GM18909 (cell line): ENCODE measurements around the gene SGMS2.

Experiments
- ATAC-seq: cut with Tn5 transposase; IDR thresholded peaks from one replicate; pipeline ENCODE4 v1.9.1; 2021; ENCODE audit warnings: mild to moderate bottlenecking; ENCODE audit not compliant: unreplicated experiment, poor library complexity

The SGMS2 gene

DNA sequence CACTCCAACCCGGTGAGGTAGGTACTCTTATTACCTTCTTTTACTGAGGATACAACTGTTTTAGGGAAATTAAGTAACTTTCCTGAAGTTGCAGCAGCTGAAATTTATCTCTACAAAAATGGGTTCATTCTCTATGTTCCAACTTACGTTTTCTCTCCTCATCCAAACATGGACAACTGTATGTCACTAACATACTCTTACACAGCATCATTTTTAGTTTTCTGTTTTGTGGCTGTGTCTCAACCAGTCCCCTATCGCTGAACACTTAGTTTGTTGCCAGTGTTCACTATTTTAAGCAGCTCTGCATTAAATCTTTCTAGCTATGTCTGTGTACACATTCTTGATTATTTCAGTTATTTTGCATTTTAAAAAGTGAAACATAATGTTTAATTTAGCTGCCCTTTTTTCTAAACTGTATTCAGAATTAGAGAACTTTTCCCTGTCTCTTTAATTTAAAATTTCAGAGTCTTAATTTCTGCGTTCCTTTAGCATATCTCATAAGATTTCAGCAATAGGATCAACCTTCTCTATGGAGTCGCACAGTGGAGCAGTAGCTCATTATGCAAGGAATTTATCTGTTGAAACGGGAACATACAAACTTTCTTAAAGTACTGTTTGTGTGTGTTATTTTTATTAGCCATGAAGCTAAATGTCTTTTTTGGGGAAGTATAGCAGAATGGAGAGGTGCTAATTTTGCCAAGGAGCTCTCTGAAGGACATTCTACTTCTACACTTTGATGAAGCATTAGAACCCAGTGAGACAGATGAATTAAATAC lies 3.8 kb downstream of the SGMS2 start:
- no peak for ATAC-seq

DNA sequence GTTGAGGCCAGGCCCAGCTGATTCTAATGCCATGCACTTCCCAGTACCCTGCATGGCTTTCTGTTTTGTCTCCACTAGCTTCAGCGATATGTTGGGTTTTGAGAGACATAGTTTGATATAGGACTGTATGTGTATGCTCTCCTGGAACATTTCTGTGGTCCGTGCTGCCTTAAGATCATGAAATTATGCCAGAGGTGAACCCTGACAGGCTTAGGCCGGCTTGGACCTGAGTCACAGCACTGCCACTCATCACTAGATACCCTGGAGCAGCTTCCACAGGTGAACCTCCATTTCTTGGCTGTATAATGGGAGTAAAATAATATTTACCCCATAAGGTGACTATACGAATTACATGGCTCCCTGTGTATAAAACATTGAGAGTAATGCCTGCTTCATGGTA lies 6.4 kb downstream of the SGMS2 start:
- ATAC-seq = no peak

DNA sequence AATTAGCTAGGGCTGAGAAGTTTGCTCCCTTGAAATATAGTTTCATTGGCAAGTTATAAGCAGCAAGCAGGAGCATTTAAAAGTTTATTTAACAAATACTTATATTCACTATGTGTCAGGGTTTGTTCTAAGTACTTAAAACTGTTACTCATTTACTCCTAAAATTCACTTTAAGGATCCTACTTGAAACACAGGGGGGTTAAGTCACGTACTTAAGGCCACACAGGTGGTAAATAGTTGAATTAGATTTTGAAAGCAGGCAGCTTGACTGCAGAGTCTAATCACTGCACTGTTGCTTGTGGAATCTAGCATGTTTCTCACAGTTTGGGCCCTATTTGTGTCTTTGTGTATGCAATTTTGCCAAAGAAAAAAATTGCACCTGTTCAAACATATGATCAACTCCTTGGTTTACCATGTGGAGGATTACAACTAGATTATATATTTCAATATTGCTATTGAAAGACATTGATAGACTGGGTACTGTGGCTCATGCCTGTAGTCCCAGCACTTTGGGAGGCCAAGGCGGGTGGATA lies 7.6 kb downstream of the SGMS2 start:
- no peak for ATAC-seq

DNA sequence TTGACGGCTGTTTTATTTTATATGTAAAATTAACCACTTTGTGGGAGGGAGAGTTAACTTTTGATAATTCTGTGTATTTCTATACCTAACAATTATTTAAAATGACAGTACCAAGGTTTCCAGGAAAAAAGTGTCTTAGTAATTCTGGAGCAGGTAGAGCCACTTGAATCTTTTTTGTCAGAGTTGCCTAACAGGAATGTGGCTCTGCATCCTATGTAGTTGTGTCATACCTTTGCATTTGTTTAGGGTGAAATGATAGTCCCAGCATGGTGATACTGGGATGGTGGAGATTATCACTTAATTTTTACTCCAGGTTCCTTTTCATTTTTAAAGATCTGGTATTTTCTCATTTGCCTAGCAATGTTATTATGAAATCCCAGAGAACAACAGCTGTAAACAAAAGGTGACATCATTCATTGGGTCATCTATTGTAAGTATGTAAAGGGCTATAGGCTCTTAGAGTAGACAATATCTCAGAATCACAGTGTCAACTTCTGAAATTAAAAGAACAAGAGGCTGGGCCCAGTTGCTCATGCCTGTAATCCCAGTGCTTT lies 9.6 kb downstream of the SGMS2 start:
- ATAC-seq = no peak

DNA sequence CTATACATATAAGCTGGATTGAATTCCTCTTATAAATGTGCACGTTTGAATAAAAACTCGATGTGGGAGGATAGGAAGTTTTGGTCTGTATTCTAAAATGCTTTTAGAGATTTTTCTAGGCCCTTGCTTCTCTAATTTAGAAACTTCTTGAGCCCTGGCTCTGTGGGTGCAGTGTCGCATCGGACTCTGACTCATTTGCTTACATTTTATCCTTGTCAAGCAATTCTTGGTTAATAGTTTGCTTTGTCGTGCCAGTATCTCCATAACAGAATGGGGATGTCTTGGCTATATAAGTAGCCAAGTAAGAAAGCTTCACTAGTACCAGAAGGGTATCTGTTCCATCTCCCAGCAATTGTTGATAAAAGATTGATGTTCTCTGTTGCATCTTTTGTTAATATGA lies 10.7 kb downstream of the SGMS2 start:
- ATAC-seq = no peak

DNA sequence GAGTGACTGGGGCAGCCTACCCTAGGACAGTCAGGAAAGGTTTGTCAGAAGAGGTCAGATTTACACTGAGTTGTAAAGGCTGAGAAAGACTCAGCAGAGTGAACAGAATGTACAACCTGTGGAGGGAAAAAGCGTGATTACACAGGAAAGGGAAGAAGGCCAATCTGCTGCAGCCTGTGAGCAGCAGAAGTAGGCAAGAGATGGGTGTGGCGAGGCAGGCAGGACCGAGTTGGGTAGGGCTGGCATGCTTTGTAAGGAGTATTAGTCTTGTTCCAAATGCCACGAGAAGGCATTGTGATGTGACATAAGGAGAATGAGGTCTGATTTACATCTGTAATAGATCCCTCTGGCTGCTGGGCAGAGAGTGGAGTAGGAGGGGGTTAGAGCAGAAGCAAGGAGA lies 12.6 kb downstream of the SGMS2 start:
- no peak for ATAC-seq

DNA sequence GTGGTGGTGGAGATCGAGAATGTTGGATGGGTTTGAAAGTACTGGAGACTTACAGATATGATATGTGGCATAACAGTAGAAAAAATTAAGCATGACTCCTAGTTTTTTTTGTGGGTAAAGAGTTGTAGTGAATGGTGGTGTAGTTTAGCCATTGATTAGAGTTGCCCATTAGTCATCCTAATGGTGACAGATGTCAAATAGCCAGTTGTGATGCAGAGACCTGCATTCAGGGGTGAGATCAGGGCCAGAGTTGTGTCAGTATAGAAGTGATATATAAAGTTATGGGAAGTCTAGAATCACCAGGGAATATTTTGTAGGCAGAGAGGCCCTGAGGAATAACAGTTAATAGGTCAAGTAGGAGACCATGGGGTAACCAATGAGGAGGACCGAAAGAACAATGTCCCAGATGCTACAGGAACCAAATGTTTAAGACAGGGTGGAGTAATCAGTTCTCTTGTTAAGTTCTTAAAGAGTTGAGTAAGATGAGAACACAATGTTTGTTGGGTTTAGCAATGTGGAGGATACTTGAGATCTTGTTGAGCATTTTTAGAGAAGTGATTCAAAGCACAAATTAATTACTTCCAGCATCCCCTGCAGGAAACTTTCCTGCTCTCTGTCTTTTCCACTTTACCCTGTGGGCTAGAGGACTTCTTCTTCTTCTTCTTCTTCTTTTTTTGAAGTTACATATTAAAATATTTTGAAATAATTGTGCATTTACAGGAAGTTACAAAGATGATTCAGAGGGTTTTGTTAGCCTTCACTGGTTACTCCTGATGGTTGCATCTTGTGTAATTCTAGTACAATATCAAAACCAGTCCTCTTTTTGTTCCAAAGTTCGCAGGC lies 13.3 kb downstream of the SGMS2 start:
- ATAC-seq = no peak

DNA sequence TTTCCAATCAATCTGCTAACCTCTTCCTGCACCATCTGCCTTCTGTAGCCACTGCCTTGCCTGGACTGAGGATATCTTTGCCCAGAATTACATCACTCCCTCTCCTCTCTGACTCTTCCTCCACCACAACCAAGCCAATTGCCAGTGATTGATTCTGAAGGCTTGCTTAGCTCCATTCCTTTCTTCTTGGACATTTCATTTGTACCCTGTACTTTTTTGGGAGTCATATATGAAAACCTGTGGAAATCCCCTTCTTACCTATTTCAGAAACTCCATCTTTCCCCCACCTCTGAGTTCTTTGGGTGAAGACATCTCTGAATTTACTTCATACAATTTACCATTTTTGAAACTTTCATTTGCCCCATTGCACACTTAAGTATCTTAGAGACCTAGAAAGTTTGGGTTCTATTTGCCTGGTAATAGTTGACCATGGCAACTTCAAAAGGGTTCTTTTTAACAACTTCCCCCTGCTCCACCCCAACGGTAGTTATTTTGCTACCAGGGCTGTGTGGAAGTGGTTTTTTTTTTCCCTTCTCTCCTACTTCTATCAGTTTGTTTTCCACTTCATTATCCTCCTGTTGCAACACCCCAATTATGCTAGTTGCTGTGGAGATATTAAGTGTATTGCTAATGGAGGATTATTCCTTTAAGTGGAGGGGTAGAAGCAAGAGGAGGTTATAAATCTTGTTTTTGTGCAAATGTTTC lies 14.3 kb downstream of the SGMS2 start:
- no peak for ATAC-seq

DNA sequence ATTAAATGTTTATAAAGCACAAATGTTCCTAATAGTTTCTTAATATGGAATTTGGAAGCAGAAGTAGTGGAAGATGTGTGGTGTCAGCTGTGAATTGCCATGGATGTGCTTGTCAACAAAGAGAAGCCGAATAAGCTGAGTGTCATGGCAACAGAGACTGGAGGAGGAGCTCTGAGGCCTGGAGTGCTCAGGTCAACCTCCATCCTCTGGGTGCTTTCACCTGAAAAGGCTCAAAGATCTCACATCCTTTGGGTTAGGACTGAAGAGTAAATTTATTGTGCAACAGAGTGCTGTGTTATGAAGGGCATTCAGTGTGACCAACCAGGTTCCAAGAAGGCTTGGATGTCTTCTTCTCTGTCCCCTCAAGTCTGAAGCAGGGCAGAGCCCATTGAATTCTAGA lies 18.7 kb downstream of the SGMS2 start:
- no peak for ATAC-seq

DNA sequence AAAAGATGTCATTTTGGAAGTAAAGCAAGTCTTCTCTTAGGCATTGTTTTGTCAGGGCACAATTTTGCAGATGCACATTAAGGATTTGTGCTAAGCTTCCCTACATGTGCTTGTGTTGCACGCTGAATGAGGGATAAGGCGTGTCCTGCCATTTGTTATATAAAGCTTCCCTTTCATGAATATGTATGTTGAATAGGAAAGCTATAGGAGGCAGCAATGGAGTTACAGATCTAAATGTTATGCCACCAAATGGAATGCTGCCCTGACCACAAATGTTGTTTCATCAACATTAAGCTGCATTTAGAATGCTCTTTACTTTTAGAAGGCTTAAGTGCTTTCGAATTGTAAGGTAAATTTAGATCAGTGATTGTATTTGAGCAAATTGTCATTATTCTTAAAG lies 20.9 kb downstream of the SGMS2 start:
- no peak for ATAC-seq

DNA sequence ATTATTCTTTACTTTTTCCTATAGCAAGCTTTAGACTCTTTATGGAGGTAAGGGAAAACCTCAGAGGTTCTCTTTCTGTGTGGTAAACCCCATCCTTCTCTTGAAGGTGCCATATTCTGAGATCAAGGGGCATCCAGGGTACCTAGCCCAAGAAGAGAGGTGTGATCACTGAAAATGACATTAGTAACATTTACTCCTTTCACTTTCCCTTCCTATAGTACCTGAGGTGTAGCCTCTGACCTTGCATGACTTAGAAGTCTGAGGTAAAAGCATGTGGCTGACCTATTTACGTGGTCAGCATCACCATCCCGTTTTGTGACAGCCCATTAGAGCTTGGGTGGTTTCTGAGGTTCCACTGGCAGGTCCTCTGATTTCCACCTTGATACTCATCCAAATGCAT lies 25.7 kb downstream of the SGMS2 start:
- peak; percentile 89 for ATAC-seq

DNA sequence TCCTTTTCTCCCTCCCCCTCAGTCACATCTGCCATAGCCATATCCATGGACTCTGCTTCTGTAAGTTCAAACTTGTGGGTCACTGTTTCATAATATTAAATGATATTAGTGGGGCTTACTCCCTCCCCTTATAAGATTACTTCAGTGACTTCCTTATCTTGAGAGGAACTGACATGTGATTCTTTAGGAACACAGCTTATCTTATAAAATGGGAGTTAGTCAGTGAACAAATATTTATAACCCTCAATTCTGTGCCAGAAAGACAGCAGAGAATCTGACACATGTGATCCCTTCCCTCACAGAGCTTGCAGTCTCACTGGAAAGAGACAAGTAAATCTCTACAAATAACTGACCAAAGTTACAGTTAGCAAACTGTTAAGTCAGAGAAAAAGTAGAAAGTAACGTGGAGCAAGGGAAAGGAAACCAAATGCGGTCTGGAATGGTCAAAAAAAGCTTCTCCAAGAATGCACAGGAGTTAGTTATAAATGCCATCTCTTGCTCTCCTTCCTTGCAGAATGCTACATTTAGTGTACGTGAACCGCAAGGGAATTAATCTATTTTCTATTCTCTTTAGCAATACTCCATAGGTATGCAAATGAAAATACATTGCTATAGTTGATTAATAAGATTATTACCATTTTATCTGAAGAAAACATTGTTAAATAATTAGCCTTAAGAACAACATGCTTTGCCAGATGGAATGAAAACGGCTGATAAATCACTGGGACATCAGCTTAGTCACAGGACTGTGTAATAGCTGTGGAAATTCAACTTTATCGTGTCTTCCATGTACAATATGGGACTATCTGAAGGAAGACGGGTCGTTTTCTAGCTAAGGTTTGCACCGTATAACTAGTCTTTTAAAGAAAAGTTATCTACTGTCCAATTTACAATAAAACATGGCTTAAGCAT lies 29.0 kb downstream of the SGMS2 start:
- no peak for ATAC-seq

DNA sequence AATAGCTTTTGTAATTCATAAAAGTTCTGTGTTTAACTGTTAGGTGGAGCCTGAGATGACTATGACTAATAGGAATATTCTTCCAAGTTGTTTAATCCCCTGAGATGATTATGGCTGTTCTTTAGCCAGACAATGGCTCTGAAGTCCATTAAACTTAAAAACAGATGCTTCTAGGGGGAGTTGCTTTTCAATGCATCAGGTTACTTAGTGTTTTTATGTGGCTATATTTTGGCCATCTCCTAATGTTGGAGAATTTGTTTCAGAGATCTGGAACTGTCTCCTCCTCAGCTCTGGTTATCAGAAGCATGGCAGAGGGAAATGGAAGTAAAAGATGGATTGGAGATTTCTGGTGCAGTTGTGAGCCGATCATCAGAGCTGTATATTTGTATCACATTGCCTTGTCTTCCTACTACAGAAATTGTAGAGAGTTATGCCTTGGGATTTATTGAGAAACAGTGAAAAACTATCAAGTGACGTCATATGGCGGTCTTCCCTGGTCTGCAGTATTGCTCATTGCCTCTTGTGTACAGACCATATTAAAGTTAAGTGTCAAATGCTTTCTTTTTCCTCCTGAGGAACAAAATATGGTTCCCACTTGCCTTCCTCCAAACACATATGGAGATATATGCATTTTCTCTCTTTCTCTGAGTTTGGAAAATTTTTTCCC lies 29.8 kb downstream of the SGMS2 start:
- no peak for ATAC-seq

DNA sequence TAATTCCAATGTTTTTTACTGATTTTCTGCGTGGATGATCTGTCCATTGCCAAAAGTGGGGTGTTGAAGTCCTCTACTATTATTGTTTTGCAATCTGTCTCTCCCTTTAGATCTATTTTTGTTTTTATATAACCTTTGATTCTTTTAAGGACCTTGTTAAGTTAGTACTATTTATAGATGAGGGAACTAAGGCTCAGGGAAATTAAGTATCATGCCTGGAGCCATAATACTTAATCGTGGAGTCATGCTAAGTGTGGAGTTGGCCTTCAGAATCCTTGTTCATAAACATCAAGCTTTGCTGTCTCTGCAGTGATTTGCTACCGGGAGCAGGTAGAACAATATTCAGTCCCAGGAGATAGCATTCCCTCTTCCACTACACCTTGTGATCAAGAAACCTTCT lies 31.0 kb downstream of the SGMS2 start:
- no peak for ATAC-seq

DNA sequence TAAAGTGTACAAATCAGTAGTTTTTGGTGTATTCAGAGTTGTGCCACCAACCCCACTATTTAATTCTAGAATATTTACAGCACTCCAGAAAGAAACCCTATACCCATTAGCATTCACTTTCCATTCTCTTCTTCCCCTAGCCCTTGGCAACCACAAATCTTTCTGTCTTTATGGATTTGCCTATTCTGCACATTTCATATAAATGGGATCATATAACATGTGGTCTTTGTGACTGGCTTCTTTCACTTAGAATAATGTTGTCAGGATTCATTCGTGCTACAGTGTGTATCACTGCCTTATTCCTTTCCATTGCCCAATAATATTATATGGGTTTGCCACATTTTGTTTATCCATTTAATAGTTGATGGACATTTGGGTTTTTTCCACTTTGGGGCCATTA lies 32.2 kb downstream of the SGMS2 start:
- no peak for ATAC-seq

DNA sequence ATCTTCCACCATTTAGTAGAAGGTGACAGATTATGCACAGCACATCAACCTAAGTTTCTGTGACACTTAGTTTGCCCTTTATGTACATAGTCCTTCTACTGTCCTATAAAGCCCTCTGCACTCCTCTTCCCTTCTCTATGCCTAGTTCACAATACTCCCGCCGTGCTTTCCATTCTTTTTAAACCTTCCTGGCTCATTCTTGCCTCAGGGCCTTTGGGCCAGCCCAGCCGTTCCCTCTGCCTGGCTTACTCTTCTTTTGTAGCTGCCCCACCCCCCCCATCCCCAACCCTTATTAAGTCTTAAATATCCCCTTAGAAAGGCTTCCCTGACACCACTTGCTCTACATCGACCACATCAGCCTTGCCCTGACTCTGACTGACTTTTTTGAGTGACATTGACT lies 33.0 kb downstream of the SGMS2 start:
- no peak for ATAC-seq

DNA sequence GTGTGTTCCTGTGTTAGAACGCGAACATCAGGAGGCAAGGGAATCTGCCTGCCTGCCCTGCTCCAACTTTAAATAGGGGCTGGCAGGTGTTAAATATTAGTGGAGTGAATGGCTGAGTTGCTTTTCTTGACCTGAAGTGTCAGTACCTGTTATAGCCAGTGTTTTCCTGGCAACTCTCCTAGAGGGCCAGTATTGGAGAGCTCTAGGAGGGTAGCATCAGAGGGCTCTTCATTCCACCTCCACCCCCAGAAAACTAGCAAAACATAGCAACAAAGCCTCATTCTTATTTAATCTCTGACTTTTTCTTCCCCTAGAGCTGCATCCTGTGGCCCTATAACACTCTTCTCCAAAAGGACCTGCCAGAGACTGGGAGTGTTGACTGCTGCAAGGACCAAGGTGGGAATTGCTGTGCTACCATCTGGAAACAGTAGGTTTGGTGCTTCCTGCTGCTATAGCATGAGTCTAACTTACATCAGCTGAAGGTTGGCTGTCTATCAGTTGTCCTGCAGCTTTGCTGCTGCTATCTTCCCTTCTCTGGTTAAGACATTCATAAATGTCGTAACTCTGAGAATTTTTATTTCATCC lies 33.5 kb downstream of the SGMS2 start:
- no peak for ATAC-seq

DNA sequence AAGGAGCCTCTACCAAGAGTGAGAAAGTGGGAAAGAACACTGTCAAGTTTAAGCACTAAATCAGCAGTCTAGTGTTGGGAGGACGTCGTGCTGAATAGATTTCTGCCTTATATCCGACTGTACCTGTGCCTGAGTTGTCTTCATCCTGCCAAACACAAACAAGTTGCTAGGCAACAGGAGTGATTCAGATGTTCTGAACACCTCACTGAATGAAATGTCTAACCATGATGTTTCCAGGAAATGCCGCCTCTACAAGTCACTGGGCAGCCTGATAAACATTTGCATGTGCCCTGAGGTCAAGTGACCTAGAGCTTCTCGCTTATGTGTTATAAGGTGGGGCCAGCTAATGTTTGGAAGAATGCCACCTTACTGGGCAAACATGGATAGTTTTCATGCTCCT lies 37.9 kb downstream of the SGMS2 start:
- no peak for ATAC-seq

DNA sequence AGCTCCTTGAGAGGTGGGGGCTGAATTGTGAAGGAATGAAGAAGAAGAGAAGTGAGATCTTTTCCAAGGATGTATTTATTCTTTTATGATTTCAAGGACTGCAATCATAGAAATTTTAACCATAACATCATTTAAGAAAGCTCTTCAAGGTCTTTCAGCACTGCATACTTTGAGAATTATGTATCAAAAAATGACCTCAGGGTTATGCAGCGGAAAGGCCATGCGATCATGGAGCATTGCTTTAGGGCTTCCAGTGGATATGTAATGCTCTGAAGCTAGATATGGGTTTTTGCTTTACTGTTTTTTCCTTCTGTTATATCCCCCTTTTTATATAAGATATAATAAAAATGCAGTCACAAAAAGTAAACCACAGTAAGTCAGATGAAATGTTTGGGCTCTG lies 38.7 kb downstream of the SGMS2 start:
- no peak for ATAC-seq
